ENCODE results near the gene ITPR3.

Gene ITPR3

DNA sequence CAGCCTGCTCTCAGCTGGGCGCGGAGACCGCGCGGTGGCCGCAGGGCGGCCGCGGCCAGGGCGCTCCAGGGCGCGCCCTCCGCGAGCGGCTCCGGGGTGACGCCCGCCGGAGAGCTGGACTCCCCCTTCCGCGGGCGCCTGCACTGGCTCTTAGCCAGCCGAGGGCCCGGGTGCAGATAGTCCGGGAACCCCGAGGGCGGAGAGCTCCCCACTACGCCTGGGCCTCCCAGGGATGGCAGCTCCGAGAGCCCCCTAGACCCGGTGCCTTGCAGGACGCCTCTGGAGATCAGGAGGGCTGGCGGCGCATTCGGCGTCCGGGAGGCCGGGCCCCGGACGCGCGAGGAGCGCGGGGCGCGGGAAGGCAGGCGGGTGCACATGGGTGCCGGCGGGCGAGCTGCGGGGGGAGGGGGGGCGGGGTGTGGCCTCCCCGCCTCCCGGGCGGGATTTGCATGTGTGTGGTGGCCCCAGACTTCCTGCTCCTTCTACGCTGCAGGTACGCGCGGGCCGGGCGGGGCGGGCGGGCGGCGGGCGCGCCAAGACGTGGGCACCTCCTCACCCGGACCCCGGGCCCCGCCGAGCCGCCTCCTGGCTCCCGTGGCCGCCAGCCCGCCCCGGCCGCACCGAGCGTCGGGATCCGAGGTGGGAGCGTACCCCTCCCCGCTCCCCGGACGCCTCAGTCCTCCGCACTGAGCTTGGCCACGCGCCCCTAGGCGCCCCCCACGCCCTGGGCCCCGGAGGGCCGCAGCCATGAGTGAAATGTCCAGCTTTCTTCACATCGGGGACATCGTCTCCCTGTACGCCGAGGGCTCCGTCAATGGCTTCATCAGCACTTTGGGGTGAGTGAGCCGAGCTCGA lies at the start of gene ITPR3:
Gene ITPR3 (plus strand): TSS at position 467 of the 855 bp plus-strand sequence. CDS start 281 bp downstream, at position 748.
- DNase-seq (ENCODE audit: low read depth in 2 of 2), result peak; percentile 45 to 66

DNA sequence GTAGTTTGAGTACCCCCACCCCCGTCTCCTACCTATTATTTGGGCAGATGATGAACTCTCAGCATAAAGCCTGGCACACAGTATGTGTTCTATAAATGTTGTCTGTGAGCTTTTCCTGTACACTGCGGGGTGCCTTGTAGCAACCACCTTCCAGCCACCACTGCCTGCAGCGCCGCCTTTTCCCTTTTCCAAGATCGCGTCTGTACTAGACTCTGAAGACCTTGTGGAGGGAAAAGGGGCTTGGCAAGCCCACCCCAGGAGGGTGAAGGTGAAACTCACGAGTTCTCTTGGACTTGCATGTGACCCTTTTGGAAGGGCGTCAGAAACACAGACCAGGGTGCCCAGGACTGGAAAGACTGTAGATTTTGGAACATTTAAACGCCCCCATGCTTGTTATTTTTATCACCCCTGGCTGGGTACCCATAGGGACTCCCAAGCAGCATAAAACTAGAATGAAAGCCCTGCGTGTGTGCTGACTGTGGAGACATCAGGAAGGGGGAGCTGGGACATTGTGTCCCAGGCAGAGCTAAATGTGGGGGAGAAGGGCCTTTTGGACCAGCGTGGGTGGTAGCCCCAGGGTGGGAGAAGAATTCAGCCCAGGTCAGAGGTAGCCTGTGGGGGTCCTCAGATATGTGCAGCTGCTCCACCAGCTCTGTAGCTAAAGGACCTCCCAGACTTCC lies 49.3 kb upstream of the ITPR3 start:
- no peak for DNase-seq (ENCODE audit: low read depth in 2 of 2)

DNA sequence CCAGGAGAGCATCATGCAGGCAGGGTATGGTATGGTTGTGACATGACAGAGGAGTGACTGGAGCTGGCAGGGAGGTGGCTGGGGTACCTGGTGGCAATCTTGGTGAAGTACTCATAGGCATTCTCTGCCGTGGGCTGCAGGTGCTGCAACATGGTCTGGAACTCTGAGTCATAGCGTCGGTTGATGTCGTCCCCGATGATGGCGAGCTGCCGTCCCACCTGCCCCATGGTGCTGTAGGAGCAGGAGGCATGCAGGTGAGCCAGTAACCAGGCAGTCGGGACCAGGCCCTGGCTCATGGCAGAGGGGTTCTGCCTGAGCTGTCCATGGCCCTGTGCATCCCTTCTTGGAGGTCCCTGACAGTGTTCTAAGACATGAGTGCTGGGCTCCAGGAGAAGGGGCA lies 45.9 kb upstream of the ITPR3 start:
- no peak for DNase-seq (ENCODE audit: low read depth in 2 of 2)

DNA sequence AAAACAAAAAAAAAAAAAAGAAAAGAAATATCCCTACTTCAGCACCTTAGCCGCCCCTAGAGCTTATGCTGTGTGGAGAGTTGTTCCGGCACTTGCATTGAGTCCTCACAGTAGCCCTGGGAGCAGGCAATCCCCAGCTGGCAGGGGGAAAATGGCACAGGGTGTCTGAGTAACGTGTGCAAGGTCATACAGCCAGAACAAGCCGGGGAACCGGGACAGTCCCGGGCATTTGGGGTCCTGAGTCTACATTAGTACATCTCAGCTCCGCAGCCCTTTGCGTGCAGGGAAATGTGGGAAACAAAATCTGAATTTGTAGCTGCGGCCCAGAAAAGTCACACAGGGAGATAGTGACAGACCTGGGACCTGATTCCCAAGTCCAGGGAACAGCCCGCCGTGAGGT lies 44.5 kb upstream of the ITPR3 start:
- DNase-seq (ENCODE audit: low read depth in 2 of 2), result no peak

DNA sequence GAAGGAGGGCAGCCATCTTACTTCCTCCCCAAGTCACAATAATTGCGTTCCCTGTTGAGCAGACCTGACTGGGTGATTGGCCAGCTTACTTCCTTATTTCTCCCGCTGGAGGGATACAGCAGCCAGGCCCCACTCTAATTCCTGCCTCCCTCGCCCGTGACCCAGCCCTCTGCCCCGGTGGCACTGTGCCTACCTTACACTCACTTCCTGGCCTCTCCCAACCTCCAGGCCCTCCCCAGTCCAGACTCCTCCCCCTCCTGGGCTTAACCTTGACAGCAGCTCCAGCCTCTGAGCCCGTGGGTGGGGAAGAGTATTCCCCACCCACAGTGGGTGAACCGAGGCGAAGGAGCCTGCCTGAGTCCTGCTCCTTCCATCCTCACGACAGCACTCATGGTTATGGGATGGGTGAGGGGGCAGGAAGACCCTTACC lies 44.0 kb upstream of the ITPR3 start:
- no peak for DNase-seq (ENCODE audit: low read depth in 2 of 2)

DNA sequence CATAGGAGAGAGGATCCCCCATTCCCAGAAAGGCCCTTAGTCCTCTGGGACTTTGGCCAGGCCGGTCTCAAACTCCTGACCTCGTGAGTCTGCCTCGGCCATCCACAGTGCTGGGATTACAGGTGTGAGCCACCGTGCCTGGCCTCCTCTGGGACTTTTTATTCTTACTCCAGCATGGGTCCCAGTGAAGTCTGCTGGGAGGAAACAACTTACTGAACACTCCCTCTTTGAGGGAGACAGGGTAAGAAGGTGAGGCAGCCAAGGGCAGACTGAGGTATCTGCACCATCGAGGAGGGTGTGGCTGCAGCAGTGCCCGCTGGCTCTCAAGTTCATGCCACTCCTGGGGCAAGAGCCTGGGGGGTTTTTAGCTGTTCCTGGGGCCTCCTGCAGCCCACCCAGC lies 43.4 kb upstream of the ITPR3 start:
- DNase-seq (ENCODE audit: low read depth in 2 of 2), result no peak

DNA sequence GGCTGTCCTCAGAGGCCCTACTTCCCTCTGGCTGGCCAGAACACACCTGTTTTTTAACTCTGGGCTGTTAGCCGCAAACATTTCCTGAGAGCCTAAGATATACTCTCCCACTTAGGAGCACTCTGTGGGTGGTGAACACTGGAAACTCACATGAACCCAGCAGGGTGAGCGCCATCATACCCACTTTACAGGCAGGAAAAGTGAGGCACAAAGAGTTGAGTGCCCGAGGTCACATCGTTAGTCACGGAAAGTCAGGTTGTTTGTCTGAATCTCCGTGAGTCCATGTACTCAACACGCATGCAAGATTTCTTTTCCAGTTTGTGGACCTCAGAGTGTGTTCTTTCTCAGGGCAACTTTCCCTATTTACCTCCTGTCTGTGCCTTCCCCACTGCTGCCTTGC lies 43.0 kb upstream of the ITPR3 start:
- no peak for DNase-seq (ENCODE audit: low read depth in 2 of 2)

DNA sequence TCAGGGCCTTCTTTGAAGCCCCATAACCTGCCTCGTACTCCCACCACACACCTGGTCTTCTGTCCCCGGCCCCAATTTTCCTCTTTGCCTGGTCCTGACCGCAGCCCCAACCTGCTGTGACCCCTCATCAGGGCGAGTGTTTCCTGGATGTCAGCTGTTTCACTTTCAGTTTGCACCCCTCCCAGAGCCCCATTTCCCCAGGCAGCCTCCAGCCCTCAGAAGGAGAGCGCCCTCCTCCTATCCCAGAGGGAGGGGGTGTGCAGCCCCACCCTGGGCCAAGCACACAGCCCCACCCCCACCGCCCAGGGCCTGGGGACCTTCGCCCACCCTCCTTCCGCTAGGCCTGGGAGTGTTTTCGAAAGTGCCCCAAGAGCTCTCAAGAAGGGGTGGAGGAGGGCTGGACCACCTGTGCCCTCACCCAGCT lies 42.5 kb upstream of the ITPR3 start:
- no peak for DNase-seq (ENCODE audit: low read depth in 2 of 2)

DNA sequence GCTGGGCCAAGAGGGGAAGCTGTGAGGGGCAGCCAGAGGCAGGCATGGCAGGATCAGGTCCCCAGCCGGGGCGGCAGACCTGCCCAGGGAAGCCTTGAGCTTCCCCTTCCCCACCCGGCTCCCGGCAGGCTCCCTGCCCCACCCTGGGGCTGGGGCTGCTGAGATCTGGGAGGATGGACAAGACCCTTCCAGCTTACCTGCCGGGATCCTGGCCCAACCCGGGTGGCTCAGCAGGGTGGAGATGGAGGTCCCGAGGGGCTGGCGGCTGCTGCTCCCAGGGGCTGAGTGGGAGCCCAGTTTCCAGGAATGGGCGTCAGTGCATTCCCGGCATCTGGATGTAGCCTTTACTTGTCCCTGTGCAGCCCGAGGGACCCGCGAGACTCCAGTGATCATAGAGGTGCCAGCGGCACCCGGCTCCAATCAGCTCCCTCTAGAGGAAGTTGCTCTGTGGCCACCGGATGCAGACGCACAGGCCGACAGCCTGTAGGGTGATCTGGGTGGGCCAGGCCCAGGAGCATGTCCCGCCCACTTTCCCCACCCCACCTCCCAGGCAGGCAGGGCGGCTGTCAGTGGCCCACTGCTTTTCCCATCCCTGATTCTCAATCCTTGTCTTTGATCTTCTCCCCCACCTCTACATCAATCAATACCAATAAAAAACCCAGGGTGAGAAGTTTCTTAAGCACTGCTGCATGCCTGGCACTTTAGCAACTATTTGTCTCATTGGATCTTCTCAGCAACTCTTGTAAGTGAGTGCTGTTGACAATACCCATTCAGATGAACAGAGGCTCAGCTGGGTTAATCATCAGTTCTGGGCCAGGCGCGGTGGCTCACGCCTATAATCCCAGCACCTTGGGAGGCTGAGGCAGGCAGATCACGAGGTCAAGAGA lies 41.1 kb upstream of the ITPR3 start, which contains the start of gene BAK1:
Gene BAK1 (minus strand): TSS at position 449 of the 887 bp plus-strand sequence. CDS start 2,672 bp downstream, outside the sequence.
- DNase-seq (ENCODE audit: low read depth in 2 of 2), result peak; percentile 68 to 77

DNA sequence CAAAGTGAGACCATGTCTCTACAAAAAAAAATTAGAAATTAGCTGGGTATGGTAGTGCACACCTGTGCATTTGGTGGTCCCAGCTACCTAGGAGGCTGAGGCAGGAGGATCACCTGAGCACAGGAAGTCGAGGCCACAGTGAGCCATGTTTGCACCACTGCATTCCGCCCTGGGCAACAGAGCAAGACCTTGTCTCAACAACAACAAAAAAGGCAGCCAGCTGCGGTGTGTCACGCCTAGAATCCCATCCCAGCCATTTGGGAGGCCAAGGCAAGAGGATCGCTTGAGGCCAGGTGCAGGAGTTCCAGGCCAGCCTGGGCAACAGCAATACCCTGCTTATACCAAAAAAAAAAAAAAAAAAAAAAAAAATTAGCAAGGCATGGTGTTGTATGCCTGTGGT lies 39.9 kb upstream of the ITPR3 start:
- no peak for DNase-seq (ENCODE audit: low read depth in 2 of 2)

DNA sequence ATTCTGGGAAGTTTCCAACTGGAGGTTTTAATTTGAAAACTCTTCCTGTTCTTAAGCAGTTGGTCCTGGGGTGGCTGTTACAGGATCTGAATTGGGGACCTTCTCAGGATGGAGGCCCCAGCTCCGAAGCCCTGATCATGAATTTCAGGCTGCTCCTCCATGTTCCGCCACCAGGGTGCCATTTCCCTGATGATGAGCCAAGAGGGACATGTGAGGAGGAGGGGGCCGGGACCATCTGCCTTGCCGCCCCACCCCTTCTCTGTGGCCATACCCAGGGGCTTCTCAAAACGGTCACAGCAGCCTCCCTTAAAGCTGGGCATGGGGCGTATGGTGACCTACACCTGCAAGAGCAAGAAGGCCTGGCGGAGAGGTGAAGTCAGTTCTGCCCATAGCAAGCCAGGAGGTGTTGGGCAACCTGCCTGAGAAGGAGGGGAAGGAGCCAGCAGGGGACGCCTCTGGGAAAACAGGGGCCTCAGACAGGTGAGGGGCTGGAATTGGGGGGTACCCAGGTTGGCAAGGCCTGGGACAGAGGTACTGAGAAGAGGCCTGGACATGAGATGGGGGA lies 37.4 kb upstream of the ITPR3 start:
- DNase-seq (ENCODE audit: low read depth in 2 of 2), result no peak

DNA sequence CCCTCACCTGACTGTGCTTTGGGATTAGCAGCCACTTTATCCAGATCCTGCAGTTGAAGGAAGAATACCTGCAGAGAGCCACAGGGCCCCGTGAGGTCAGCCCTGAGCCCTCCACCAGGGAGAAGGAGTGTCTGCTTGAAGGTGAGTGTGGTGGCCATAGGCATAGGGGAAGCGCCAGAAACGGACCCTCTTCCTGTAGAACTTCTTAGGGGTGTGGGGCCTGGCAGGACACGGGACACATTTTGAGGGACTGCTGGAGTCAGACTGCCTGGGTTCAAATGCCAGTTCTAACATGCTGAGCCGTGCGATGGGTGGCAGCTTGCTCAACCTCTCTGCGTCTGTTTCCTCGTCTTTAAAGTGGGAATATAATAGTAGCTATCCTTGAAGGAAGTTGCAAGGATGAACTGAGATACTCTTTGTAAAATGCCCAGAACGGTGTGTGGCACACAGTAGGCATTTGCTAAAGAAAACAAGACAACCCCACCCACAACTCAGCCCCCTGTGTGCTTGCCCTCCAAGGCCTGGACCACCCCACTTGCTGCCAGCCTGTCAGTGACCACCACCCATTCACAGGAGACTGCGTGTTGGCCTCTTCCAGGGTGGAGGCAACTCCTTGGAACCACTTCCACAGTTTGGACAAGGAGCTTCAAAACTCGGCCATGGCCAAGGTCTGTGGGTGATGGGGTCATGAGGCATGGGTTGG lies 36.3 kb upstream of the ITPR3 start:
- no peak for DNase-seq (ENCODE audit: low read depth in 2 of 2)

DNA sequence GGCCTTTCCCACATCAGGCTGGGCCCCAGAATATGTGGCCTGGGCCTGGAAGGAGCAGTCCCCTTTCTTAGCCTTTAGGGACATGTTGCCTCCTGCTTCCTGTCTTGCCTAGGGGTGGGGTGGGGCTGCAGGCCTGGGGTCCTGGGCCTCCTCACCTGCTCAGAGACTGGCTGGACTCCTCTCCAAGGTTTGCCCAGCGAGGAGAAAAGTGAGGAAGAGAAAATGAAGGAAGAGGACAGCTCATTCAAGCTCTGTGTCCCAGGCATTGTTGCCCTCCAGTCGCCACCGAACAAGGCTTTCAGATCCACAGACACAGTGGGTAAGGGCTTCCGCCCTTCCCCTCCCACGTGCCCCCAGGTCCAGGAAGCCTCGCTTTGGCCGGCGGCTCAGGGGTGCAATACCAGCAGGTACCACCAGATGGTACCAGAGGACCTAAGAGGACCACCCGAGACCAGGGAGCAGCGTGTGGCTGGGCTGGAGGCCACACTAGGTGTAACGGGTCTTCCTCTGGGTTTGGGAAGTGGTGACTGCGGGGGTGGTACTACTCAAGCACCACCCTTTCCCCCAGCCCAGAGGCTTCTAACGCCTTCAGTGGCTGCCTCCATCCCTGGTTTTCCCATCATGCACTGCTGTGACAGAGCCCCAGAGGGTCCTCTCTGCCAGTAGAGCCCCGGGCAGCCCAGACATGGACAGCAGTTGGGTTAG lies 35.6 kb upstream of the ITPR3 start:
- DNase-seq (ENCODE audit: low read depth in 2 of 2), result peak; percentile 79 to 93

DNA sequence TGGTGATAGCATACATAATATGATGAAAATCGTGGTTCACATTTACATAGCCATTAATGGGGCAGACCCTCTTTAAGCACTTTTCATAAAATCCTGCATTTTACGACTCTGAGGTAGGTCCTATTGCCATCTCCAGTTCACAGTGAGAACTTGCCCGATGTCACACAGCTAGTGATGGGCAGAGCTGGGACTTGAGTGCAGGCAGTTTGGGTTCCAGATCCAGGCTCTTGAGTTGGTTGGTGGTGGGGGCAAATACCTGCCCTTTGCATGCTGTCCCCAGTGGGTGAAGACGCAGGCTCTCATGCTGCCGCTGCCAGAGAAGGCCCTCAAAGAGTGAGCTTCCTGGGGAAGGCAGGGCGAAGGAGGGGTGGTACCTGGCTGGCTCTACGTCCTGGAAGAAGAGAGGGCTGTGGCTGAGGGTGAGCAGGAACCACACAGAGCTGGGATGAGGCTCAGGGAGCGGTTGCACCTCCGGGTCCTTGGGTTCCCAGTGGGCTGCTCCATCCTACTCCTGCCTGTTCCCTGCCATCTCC lies 34.9 kb upstream of the ITPR3 start:
- no peak for DNase-seq (ENCODE audit: low read depth in 2 of 2)

DNA sequence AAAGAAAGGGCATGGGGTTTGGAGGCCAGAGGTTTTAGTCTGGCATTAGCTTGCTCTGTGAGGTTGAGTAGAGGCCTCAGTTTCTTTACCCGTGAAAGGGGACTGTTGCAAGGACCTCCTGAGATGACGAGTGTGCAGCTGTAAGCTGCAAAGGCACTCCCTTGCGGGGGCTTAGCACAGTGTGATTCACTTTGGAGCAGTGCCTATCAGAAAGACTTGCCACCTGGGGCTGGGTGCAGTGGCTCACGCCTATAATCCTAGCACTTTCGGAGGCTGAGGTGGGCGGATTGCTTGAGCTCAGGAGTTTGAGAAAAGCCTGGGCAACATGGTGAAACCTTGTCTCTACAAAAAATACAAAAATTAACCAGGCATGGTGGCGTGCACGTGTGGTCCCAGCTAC lies 33.6 kb upstream of the ITPR3 start:
- no peak for DNase-seq (ENCODE audit: low read depth in 2 of 2)

DNA sequence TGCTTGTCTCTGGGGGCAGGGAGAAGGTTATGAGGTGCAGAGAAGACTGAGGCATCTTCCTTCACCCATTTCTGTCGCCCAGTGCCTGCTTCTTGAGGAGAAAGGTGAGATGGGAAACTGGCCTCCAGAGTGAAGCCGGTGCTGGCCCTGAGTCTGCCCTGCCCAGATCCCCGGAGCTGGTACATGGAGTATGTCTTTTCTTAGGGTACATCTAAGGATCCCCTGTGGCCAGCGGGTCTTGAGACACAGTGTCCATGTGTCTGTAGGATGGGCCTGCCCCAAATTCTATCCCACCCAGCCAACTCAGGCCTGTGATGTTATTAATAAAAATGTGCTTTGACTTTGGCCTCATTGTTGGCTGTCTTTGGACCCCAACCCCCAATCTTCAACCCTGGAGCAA lies 32.2 kb upstream of the ITPR3 start:
- DNase-seq (ENCODE audit: low read depth in 2 of 2), result no peak

DNA sequence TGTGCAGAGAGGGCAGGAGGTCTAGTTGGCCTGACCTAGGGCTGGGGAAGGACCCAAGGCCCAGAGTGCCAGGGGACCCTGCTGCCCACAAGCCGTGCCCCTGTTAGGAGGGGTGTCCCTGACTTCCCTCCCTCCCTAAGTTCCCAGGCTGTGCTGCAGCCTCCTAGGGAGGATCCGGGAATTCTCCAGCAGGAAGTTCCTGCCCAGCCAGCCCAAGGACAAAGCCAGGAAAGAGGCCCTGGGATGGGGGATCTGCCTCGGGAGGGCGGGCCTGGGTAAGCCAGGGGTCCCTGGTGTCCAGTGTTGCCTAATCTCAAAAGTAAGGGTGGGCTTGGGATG lies 31.8 kb upstream of the ITPR3 start:
- no peak for DNase-seq (ENCODE audit: low read depth in 2 of 2)

DNA sequence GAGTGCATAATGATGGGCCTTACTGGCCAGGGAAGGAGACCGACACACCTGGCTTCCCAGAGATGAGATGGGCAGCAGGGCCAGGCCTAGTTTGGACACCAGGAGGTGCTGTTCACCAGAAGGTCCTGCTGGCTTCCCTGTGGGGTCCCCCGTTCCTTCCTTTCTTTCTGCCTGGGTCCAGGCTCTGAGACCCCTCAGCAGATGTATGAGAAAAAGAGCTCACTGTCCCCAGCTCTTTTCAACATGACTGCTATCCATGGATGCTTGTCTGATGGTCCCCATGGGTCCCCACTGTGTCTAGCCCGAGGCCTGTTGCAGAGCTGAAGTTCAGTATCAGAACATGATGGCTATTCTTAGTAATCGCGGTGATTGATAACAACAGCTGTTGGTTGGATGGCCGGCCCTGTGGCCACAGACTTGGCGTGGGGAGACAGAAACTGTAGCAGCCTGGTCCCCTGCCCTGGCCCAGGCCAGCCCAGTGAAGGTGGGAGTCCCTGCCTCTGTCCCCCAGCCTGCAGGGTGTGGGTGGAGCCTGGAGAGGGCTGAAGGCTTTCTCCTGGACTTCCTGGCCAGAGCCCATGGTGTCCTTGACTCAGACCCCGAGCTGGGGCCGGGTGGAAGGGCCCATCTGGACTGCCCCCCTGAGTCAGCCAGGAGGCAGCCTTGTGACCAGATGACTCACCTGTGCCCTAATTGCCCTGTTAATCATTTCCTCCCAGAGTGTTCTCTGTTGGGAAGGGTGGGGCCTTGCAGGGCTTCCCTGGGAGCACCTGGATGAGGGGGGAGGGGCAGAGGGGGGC lies 31.2 kb upstream of the ITPR3 start:
- DNase-seq (ENCODE audit: low read depth in 2 of 2), result no peak

DNA sequence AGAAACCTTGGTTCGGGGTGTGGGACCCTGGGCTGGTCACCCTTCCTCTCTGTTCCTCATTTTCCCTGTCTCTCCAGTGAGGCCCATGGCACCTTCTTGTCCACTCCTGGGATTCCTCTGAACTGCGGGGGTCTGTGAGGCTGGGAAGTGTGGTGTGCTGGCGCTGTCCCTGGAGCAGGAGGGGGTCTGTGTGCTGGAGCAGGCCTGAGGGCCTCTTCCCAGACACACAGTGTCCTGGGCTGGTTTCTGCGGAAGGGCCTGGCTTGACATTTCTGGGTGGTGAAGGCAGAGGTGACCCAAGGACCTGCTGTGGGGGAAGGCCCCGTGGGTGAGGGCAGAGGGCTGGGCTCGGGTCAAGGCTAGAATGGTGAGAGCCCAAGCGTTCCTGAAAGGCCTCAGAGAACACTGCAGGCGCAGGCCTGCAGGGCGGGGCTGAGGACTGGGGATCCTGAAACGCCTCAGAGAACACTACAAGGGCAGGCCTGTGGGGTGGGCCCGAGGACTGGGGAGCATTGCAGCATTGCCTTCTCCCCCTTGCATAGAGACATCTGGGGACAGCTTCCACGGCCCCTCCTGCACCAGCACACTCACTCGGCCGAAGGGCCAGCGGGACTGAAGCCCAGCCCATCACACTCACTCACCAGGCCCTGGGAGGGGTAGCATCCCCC lies 30.5 kb upstream of the ITPR3 start:
- no peak for DNase-seq (ENCODE audit: low read depth in 2 of 2)
